Measurements from ENCODE around the gene ZCCHC7. TPM values are rescaled to one million over a fixed set of nuclear protein-coding genes. Genes with fewer than 3 reads are reported as not detected.

Gene ZCCHC7
- total RNA-seq, 1 experiment from 2014 or later, result 27.9 TPM

DNA sequence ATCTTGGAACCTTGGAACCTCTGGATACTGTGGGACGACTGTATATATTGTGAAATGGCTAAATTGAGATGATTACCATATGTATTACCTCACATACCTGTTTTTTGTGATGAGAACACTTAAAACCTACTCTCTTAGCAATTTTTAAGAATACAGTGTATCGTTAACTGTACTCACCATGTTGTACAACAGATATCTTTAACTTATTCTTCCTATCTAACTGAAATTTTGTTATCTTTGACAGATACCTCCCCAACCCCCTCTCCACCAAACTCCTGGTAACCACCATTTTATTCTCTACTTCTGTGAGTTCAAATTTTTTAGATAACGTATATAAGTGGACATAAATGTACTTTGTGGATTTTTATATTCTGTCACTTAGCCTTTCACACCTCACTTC is 126.5 kb downstream of the ZCCHC7 start:
- no TSS peak for BruUV-seq (replicated peaks)
- ChIA-PET POLR2A (ENCODE audit: low non-redundant PET) (no interaction called here), CTCF (no interaction called here)
- no peak overlapping the region for H3K4me3 ChIP-seq (ENCODE audit: low read depth, low read length, poor library complexity, severe bottlenecking)
- no peaks in the 10 kb centered on the region for H3K27me3 ChIP-seq (replicated peaks; ENCODE audit: insufficient read depth, low read depth, low read length, poor library complexity)
- H3K9me3 ChIP-seq (ENCODE audit: low read depth, low read length, poor library complexity, severe bottlenecking), result no peaks in the 10 kb centered on the region
- no peak for DNase-seq (ENCODE audit: low spot score)
- H3K27ac ChIP-seq (ENCODE audit: low read depth, low read length, poor library complexity, severe bottlenecking), result no peak overlapping the region
- peaks cover 29% of the 10 kb centered on the region for H3K4me1 ChIP-seq (ENCODE audit: insufficient read depth, low read length, poor library complexity, severe bottlenecking)
- TF ChIP-seq, protein P1, sequence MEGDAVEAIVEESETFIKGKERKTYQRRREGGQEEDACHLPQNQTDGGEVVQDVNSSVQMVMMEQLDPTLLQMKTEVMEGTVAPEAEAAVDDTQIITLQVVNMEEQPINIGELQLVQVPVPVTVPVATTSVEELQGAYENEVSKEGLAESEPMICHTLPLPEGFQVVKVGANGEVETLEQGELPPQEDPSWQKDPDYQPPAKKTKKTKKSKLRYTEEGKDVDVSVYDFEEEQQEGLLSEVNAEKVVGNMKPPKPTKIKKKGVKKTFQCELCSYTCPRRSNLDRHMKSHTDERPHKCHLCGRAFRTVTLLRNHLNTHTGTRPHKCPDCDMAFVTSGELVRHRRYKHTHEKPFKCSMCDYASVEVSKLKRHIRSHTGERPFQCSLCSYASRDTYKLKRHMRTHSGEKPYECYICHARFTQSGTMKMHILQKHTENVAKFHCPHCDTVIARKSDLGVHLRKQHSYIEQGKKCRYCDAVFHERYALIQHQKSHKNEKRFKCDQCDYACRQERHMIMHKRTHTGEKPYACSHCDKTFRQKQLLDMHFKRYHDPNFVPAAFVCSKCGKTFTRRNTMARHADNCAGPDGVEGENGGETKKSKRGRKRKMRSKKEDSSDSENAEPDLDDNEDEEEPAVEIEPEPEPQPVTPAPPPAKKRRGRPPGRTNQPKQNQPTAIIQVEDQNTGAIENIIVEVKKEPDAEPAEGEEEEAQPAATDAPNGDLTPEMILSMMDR (conservative IDR thresholded peaks at IDR 0.05; ENCODE audit: low read depth, low read length), result no peak
- no peak for TF ChIP-seq EZH2 (IDR thresholded peaks at IDR 0.05; ENCODE audit: borderline replicate concordance, low read depth, low read length, poor library complexity, severe bottlenecking)
- no peaks in the 10 kb centered on the region for H3K36me3 ChIP-seq (ENCODE audit: insufficient read depth, low read length, poor library complexity, severe bottlenecking)
- intact Hi-C loops (cut with micrococcal nuclease; ENCODE audit: unreplicated experiment), result no loop called here

DNA sequence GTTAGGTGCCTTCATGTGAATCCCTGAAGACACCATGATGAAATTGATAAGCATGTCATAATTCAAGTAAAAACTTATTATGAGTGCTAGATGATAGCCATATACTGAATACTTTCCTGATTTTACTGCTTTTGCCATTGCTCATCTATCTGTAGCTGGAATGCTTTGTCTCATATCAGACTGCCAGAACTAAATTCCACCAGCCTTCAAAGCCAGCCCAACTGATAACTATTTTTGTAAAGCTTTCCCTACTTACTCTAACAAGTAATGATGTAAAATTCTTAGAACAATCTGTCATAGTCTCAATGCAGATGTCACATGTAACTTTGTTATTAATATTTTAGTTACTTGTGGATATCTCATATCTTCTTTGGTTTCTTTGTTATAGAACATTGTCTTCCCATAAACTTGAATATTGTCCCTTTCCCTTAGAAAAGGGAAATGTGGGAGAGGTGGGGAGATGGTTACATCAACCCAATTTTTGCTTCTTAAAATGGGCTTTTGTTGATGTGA is 128.3 kb downstream of the ZCCHC7 start:
- no peak overlapping the region for H3K27ac ChIP-seq (ENCODE audit: low read depth, low read length, poor library complexity, severe bottlenecking)
- POLR2A ChIA-PET (ENCODE audit: low non-redundant PET), result no interaction called here
- no peaks in the 10 kb centered on the region for H3K27me3 ChIP-seq (replicated peaks; ENCODE audit: insufficient read depth, low read depth, low read length, poor library complexity)
- no peak for DNase-seq (ENCODE audit: low spot score)
- H3K4me1 ChIP-seq (ENCODE audit: insufficient read depth, low read length, poor library complexity, severe bottlenecking), result peaks cover 12% of the 10 kb centered on the region
- no peaks in the 10 kb centered on the region for H3K9me3 ChIP-seq (ENCODE audit: low read depth, low read length, poor library complexity, severe bottlenecking)
- intact Hi-C loops (cut with micrococcal nuclease; ENCODE audit: unreplicated experiment), result no loop called here
- TF ChIP-seq EZH2 (IDR thresholded peaks at IDR 0.05; ENCODE audit: borderline replicate concordance, low read depth, low read length, poor library complexity, severe bottlenecking), result no peak
- TF ChIP-seq, protein P1 (conservative IDR thresholded peaks at IDR 0.05; ENCODE audit: low read depth, low read length), result no peak
- CTCF ChIA-PET, result no interaction called here
- no peak overlapping the region for H3K4me3 ChIP-seq (ENCODE audit: low read depth, low read length, poor library complexity, severe bottlenecking)
- H3K36me3 ChIP-seq (ENCODE audit: insufficient read depth, low read length, poor library complexity, severe bottlenecking), result no peaks in the 10 kb centered on the region
- no TSS peak for BruUV-seq (replicated peaks)

GRCh38 chr9:37251452-37251851 is 131.1 kb downstream of the ZCCHC7 start:
- BruUV-seq (replicated peaks), result no TSS peak
- Histone ChIP-seq H3K9me3 (ENCODE audit: low read depth, low read length, poor library complexity, severe bottlenecking) (no peaks in the 10 kb centered on the region), H3K27me3 (replicated peaks; ENCODE audit: insufficient read depth, low read depth, low read length, poor library complexity) (no peaks in the 10 kb centered on the region), H3K4me1 (ENCODE audit: insufficient read depth, low read length, poor library complexity, severe bottlenecking) (no peaks in the 10 kb centered on the region), H3K27ac (ENCODE audit: low read depth, low read length, poor library complexity, severe bottlenecking) (no peak overlapping the region), H3K36me3 (ENCODE audit: insufficient read depth, low read length, poor library complexity, severe bottlenecking) (no peaks in the 10 kb centered on the region), H3K4me3 (ENCODE audit: low read depth, low read length, poor library complexity, severe bottlenecking) (no peak overlapping the region)
- TF ChIP-seq EZH2 (IDR thresholded peaks at IDR 0.05; ENCODE audit: borderline replicate concordance, low read depth, low read length, poor library complexity, severe bottlenecking), result no peak
- TF ChIP-seq, protein P1 (conservative IDR thresholded peaks at IDR 0.05; ENCODE audit: low read depth, low read length), result no peak
- CTCF ChIA-PET, result interaction anchor here (0.7 kb wide), 1 partner anchor 10 kb away, joined by 3 read pairs; no protein-coding TSS in a partner anchor
- POLR2A ChIA-PET (ENCODE audit: low non-redundant PET), result no interaction called here
- DNase-seq (ENCODE audit: low spot score), result no peak
- intact Hi-C loops (cut with micrococcal nuclease; ENCODE audit: unreplicated experiment), result no loop called here

Measured in A673 (cell line).